ENCODE data around the gene DMTF1.

Gene DMTF1

DNA sequence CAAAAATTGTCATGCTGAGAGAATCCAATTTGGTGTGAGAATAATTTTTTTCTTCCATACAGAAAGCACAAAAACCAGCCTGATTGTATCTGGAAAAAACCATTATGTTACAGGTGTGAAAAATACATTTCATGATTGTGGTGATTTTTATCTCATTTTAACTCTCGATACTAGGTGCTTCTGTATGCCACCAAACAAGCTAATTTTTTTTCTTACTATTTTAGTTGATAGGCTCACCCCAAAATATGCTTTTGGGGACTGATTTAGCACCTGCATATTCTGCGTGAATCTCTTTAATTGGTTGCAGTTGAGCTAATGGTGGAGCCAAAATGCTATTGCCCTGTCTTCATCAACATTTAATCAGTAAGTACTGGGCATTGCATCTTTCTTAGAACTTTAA is 1.9 kb downstream of the DMTF1 start:
- POLR2A ChIA-PET = interaction anchor here (4.4 kb wide), 1 partner anchor 66 kb away, joined by 33 read pairs; the partner anchor contains the start of gene TMEM243
- TF ChIP-seq, protein P1, sequence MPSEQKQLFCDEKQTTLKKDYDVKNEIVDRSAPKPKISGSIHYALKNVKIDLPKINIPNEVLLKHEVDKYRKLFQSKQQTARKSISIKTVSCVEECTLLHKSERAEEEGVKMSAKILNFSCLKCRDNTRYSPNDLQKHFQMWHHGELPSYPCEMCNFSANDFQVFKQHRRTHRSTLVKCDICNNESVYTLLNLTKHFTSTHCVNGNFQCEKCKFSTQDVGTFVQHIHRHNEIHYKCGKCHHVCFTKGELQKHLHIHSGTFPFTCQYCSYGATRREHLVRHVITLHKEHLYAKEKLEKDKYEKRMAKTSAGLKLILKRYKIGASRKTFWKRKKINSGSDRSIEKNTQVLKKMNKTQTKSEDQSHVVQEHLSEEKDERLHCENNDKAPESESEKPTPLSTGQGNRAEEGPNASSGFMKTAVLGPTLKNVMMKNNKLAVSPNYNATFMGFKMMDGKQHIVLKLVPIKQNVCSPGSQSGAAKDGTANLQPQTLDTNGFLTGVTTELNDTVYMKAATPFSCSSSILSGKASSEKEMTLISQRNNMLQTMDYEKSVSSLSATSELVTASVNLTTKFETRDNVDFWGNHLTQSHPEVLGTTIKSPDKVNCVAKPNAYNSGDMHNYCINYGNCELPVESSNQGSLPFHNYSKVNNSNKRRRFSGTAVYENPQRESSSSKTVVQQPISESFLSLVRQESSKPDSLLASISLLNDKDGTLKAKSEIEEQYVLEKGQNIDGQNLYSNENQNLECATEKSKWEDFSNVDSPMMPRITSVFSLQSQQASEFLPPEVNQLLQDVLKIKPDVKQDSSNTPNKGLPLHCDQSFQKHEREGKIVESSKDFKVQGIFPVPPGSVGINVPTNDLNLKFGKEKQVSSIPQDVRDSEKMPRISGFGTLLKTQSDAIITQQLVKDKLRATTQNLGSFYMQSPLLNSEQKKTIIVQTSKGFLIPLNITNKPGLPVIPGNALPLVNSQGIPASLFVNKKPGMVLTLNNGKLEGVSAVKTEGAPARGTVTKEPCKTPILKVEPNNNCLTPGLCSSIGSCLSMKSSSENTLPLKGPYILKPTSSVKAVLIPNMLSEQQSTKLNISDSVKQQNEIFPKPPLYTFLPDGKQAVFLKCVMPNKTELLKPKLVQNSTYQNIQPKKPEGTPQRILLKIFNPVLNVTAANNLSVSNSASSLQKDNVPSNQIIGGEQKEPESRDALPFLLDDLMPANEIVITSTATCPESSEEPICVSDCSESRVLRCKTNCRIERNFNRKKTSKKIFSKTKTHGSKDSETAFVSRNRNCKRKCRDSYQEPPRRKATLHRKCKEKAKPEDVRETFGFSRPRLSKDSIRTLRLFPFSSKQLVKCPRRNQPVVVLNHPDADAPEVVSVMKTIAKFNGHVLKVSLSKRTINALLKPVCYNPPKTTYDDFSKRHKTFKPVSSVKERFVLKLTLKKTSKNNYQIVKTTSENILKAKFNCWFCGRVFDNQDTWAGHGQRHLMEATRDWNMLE (tag by site-specific recombination; conservative IDR thresholded peaks at IDR 0.05; ENCODE audit: low read depth) = no peak
- TF ChIP-seq, protein P2, sequence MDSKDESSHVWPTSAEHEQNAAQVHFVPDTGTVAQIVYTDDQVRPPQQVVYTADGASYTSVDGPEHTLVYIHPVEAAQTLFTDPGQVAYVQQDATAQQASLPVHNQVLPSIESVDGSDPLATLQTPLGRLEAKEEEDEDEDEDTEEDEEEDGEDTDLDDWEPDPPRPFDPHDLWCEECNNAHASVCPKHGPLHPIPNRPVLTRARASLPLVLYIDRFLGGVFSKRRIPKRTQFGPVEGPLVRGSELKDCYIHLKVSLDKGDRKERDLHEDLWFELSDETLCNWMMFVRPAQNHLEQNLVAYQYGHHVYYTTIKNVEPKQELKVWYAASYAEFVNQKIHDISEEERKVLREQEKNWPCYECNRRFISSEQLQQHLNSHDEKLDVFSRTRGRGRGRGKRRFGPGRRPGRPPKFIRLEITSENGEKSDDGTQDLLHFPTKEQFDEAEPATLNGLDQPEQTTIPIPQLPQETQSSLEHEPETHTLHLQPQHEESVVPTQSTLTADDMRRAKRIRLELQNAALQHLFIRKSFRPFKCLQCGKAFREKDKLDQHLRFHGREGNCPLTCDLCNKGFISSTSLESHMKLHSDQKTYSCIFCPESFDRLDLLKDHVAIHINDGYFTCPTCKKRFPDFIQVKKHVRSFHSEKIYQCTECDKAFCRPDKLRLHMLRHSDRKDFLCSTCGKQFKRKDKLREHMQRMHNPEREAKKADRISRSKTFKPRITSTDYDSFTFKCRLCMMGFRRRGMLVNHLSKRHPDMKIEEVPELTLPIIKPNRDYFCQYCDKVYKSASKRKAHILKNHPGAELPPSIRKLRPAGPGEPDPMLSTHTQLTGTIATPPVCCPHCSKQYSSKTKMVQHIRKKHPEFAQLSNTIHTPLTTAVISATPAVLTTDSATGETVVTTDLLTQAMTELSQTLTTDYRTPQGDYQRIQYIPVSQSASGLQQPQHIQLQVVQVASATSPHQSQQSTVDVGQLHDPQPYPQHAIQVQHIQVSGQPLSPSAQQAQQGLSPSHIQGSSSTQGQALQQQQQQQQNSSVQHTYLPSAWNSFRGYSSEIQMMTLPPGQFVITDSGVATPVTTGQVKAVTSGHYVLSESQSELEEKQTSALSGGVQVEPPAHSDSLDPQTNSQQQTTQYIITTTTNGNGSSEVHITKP (tag by site-specific recombination; IDR thresholded peaks at IDR 0.05) = peak; percentile 77
- TF ChIP-seq ZNF776 (tag by site-specific recombination; IDR thresholded peaks at IDR 0.05; ENCODE audit: borderline replicate concordance) = no peak
- TF ChIP-seq, protein P3, sequence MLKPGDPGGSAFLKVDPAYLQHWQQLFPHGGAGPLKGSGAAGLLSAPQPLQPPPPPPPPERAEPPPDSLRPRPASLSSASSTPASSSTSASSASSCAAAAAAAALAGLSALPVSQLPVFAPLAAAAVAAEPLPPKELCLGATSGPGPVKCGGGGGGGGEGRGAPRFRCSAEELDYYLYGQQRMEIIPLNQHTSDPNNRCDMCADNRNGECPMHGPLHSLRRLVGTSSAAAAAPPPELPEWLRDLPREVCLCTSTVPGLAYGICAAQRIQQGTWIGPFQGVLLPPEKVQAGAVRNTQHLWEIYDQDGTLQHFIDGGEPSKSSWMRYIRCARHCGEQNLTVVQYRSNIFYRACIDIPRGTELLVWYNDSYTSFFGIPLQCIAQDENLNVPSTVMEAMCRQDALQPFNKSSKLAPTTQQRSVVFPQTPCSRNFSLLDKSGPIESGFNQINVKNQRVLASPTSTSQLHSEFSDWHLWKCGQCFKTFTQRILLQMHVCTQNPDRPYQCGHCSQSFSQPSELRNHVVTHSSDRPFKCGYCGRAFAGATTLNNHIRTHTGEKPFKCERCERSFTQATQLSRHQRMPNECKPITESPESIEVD (tag by site-specific recombination; IDR thresholded peaks at IDR 0.05) = peak; percentile 59; the same call in 1 of the 2 replicates
- H3K9me3 ChIP-seq (ENCODE audit: control insufficient read depth, insufficient read depth, low read depth, low read length) = no peaks in the 10 kb centered on the region
- CTCF ChIA-PET = interaction anchor here (0.5 to 1.4 kb wide), 6 partner anchors 12 to 242 kb away, joined by 3 to 5 read pairs (median 3); no protein-coding TSS in a partner anchor
- peaks cover 0 to 5% of the 10 kb centered on the region in 2 experiments; a peak in 2 of 3 replicates for H3K36me3 ChIP-seq (ENCODE audit: control insufficient read depth in 2 of 2, insufficient read depth in 1 of 2, low read length in 2 of 2)
- peak overlapping the region; percentile 94 for H3K4me3 ChIP-seq (ENCODE audit: low read depth, low read length)
- no peak overlapping the region for H3K27ac ChIP-seq (ENCODE audit: extremely low read depth, low read depth, low read length)
- H3K4me1 ChIP-seq (ENCODE audit: control insufficient read depth, insufficient read depth, low read length) = peaks cover 7% of the 10 kb centered on the region; the same call in 1 of the 2 replicates

DNA sequence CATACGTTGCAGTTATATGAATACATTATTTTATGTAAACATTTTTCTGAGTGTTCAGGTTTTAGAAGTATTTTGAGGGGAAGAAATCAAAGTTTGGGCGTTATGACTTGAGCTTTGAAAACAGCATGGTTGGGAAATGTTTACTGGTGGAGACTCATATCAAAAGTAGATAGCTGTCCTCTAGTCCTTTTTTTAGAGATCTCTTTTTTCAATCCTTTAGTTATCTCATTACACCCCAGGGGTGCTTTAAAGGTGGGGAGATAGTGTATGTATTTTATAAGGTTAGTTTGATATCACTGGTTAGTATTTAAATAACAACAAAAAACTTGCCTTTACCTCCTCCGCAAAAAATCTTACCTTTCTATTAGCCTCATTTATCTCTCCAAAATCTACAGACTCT is 2.3 kb downstream of the DMTF1 start:
- Histone ChIP-seq H3K4me1 (ENCODE audit: control insufficient read depth, insufficient read depth, low read length) (peaks cover 7% of the 10 kb centered on the region; the same call in 1 of the 2 replicates), H3K27ac (ENCODE audit: extremely low read depth, low read depth, low read length) (no peak overlapping the region), H3K36me3 (ENCODE audit: control insufficient read depth in 2 of 2, insufficient read depth in 1 of 2, low read length in 2 of 2) (peaks cover 0 to 5% of the 10 kb centered on the region in 2 experiments; a peak in 2 of 3 replicates), H3K4me3 (ENCODE audit: low read depth, low read length) (peak overlapping the region; percentile 94), H3K9me3 (ENCODE audit: control insufficient read depth, insufficient read depth, low read depth, low read length) (no peaks in the 10 kb centered on the region)
- TF ChIP-seq ZNF302 (tag by site-specific recombination; IDR thresholded peaks at IDR 0.05; ENCODE audit: low read depth) (no peak), ZNF785 (tag by site-specific recombination; IDR thresholded peaks at IDR 0.05) (no peak)
- CTCF ChIA-PET = interaction anchor here (0.5 to 1.4 kb wide), 5 partner anchors 12 to 255 kb away, joined by 3 to 4 read pairs (median 3); no protein-coding TSS in a partner anchor
- POLR2A ChIA-PET = interaction anchor here (4.4 kb wide), 1 partner anchor 66 kb away, joined by 33 read pairs; the partner anchor contains the start of gene TMEM243

DNA sequence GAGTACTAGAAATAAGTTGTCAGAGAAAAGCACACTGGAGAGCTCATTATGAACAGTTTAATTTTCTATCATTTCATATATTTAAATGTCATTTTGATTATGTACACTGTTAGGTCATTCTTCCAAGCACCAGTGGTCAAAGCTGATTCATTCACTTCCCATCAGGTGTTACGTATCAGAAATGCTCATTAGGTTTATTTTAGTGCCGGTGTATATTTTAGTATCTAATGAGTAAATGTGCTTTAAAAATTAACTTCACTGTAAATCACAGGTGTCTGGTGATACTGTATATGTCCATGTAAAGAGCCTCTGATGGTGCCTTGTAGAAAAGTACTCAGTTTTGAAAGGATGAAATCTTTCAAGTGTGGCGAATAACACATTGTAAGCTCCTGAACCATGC is 3.5 kb downstream of the DMTF1 start:
- Histone ChIP-seq H3K36me3 (ENCODE audit: control insufficient read depth in 2 of 2, insufficient read depth in 1 of 2, low read length in 2 of 2) (peaks cover 0 to 5% of the 10 kb centered on the region in 2 experiments; a peak in 2 of 3 replicates), H3K4me1 (ENCODE audit: control insufficient read depth, insufficient read depth, low read length) (peaks cover 7% of the 10 kb centered on the region; the same call in 1 of the 2 replicates), H3K9me3 (ENCODE audit: control insufficient read depth, insufficient read depth, low read depth, low read length) (no peaks in the 10 kb centered on the region), H3K27ac (ENCODE audit: extremely low read depth, low read depth, low read length) (no peak overlapping the region), H3K4me3 (ENCODE audit: low read depth, low read length) (no peak overlapping the region)
- TF ChIP-seq GLIS1 (tag by site-specific recombination; IDR thresholded peaks at IDR 0.05) = no peak
- TF ChIP-seq, protein P4, sequence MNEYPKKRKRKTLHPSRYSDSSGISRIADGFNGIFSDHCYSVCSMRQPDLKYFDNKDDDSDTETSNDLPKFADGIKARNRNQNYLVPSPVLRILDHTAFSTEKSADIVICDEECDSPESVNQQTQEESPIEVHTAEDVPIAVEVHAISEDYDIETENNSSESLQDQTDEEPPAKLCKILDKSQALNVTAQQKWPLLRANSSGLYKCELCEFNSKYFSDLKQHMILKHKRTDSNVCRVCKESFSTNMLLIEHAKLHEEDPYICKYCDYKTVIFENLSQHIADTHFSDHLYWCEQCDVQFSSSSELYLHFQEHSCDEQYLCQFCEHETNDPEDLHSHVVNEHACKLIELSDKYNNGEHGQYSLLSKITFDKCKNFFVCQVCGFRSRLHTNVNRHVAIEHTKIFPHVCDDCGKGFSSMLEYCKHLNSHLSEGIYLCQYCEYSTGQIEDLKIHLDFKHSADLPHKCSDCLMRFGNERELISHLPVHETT (tag by site-specific recombination; IDR thresholded peaks at IDR 0.05) = no peak
- CTCF ChIA-PET = no interaction called here
- POLR2A ChIA-PET = interaction anchor here (4.4 kb wide), 1 partner anchor 65 kb away, joined by 33 read pairs; the partner anchor contains the start of gene TMEM243

Data from HEK293 (cell line).